Measurements from ENCODE around the gene LRRC26.

- no peak for TF ChIP-seq CTCF (IDR thresholded peaks at IDR 0.05)
- no peak for TF ChIP-seq POLR2A (IDR thresholded peaks at IDR 0.05)
These were observed 42.3 kb downstream of the LRRC26 start for GRCh38 chr9:137127301-137128157.

Data from right lobe of liver (tissue), 4 donors.